Mesenchymal stem cell (in vitro differentiated cells and primary cell): ENCODE measurements around the gene MNAT1.

ENCODE experiments used
- DNase-seq: peaks from one replicate; pipeline ENCODE4 v3.0.0-alpha.2; 2013
- H2AFZ ChIP-seq: one replicate; pipeline ENCODE4 v1.6.1; 2013; ENCODE audit warnings: low read depth, mild to moderate bottlenecking, control low read depth, inconsistent platforms, low read length, moderate library complexity
- H2AK5ac ChIP-seq: 2 replicates; pipeline ENCODE4 v1.6.1; 2013; ENCODE audit warnings: low read length, moderate library complexity, mild to moderate bottlenecking, inconsistent platforms; ENCODE audit not compliant: severe bottlenecking
- H2BK120ac ChIP-seq: one replicate; pipeline ENCODE4 v1.6.1; 2013; ENCODE audit warnings: low read depth, mild to moderate bottlenecking, inconsistent platforms, low read length, moderate library complexity
- H2BK12ac ChIP-seq, 2 experiments: one replicate each; pipeline ENCODE4 v1.6.1; 2013; ENCODE audit warnings: inconsistent platforms in 2 of 2, low read length in 2 of 2, mild to moderate bottlenecking in 2 of 2, moderate library complexity in 2 of 2, control low read depth in 1 of 2
- H2BK15ac ChIP-seq: one replicate; pipeline ENCODE4 v1.6.1; 2013; ENCODE audit warnings: mild to moderate bottlenecking, low read depth, inconsistent platforms; ENCODE audit not compliant: poor library complexity, severe bottlenecking
- H2BK5ac ChIP-seq: 2 replicates; pipeline ENCODE4 v1.6.1; 2013; ENCODE audit warnings: low read depth, mild to moderate bottlenecking, low read length, control low read depth, inconsistent platforms; ENCODE audit not compliant: poor library complexity, severe bottlenecking
- H3K14ac ChIP-seq, 2 experiments: one replicate each; pipeline ENCODE4 v1.6.1; 2013; ENCODE audit warnings: inconsistent platforms in 2 of 2, low read length in 2 of 2, control low read depth in 1 of 2, mild to moderate bottlenecking in 1 of 2, moderate library complexity in 1 of 2
- H3K18ac ChIP-seq, 2 experiments: one replicate each; pipeline ENCODE4 v1.6.1; 2013; ENCODE audit warnings: inconsistent platforms in 2 of 2, low read length in 2 of 2, control low read depth in 1 of 2, low read depth in 1 of 2, mild to moderate bottlenecking in 1 of 2
- H3K23ac ChIP-seq, 2 experiments: one replicate each; pipeline ENCODE4 v1.6.1; 2013; ENCODE audit warnings: inconsistent platforms in 2 of 2, low read length in 2 of 2, mild to moderate bottlenecking in 2 of 2, moderate library complexity in 2 of 2, control low read depth in 1 of 2
- H3K27ac ChIP-seq: 2 replicates; pipeline ENCODE4 v1.5.1; 2013; ENCODE audit warnings: mild to moderate bottlenecking, moderate library complexity, low read length, control low read depth, inconsistent platforms; ENCODE audit not compliant: poor library complexity, severe bottlenecking
- H3K27me3 ChIP-seq, 2 experiments: 2 replicates each; pipeline versions ENCODE4 v1.6.1 to v1.7.0; 2013; ENCODE audit warnings: low read length in 2 of 2, mild to moderate bottlenecking in 2 of 2, moderate library complexity in 2 of 2, control low read depth in 1 of 2, inconsistent platforms in 1 of 2; ENCODE audit not compliant: control insufficient read depth in 1 of 2, insufficient read depth in 1 of 2
- H3K36me3 ChIP-seq, 2 experiments: 2 replicates each; pipeline versions ENCODE4 v1.6.1 to v1.7.0; 2013; ENCODE audit warnings: low read length in 2 of 2, control low read depth in 1 of 2, inconsistent platforms in 1 of 2, low read depth in 1 of 2, mild to moderate bottlenecking in 1 of 2; ENCODE audit not compliant: insufficient read depth in 2 of 2, control insufficient read depth in 1 of 2
- H3K4ac ChIP-seq, 2 experiments: one replicate each; pipeline ENCODE4 v1.6.1; 2013; ENCODE audit warnings: inconsistent platforms in 2 of 2, low read length in 2 of 2, mild to moderate bottlenecking in 2 of 2, moderate library complexity in 2 of 2, control low read depth in 1 of 2, low read depth in 1 of 2
- H3K4me1 ChIP-seq: 2 replicates; pipeline ENCODE4 v1.6.1; 2013; ENCODE audit warnings: low read depth, low read length, control low read depth; ENCODE audit not compliant: control insufficient read depth, insufficient read depth
- H3K4me2 ChIP-seq: 2 replicates; pipeline ENCODE4 v1.6.1; 2013; ENCODE audit warnings: low read length, mild to moderate bottlenecking, inconsistent platforms; ENCODE audit not compliant: poor library complexity, severe bottlenecking
- H3K4me3 ChIP-seq, 2 experiments: 2 replicates each; pipeline versions ENCODE4 v1.5.1 to v1.7.0; 2013; ENCODE audit warnings: low read length in 2 of 2, mild to moderate bottlenecking in 2 of 2, control low read depth in 1 of 2, low read depth in 1 of 2; ENCODE audit not compliant: insufficient read depth in 1 of 2
- H3K79me1 ChIP-seq: replicated peaks from 2 replicates; pipeline ENCODE4 v1.6.1; 2013; ENCODE audit warnings: mild to moderate bottlenecking, control low read depth, low read length, inconsistent platforms; ENCODE audit not compliant: poor library complexity, severe bottlenecking
- H3K9ac ChIP-seq: 2 replicates; pipeline ENCODE4 v1.7.0; 2013; ENCODE audit warnings: mild to moderate bottlenecking, low read length, moderate library complexity
- H3K9me3 ChIP-seq: 2 replicates; pipeline ENCODE4 v1.7.0; 2013; ENCODE audit warnings: mild to moderate bottlenecking, low read length; ENCODE audit not compliant: control insufficient read depth
- H4K8ac ChIP-seq: one replicate; pipeline ENCODE4 v1.6.1; 2013; ENCODE audit warnings: inconsistent platforms, mild to moderate bottlenecking, low read length, moderate library complexity
- H4K91ac ChIP-seq: one replicate; pipeline ENCODE4 v1.6.1; 2013; ENCODE audit warnings: mild to moderate bottlenecking, low read length, inconsistent platforms
- WGBS: methylation state at CpG from one replicate; pipeline ENCODE4 v1.1.7; 2013; ENCODE audit warnings: mixed read lengths; 5-methylcytosine and 5-hydroxymethylcytosine counted together

The MNAT1 gene

GRCh38 chr14:60893911-60894310 lies 159.3 kb downstream of the MNAT1 start:
- Histone ChIP-seq H3K4ac (no peak overlapping the region), H3K79me1 (peaks cover 15% of the 10 kb centered on the region), H3K23ac (no peak overlapping the region), H3K4me1 (no peaks in the 10 kb centered on the region), H3K14ac (no peak overlapping the region), H3K4me3 (no peak overlapping the region), H2AK5ac (no peak overlapping the region), H3K18ac (no peak overlapping the region), H3K9me3 (no peaks in the 10 kb centered on the region), H3K27ac (no peak overlapping the region), H2BK15ac (no peak overlapping the region), H3K36me3 (no peaks in the 10 kb centered on the region), H2BK5ac (no peak overlapping the region), H3K27me3 (no peaks in the 10 kb centered on the region), H2BK120ac (no peak overlapping the region), H4K8ac (no peak overlapping the region), H3K9ac (no peak overlapping the region), H2BK12ac (no peak overlapping the region), H4K91ac (no peak overlapping the region), H3K4me2 (no peak overlapping the region), H2AFZ (no peak overlapping the region)
- 100% methylated on average over 1 of the region's 3 CpGs for WGBS
- DNase-seq, result no peak

DNA sequence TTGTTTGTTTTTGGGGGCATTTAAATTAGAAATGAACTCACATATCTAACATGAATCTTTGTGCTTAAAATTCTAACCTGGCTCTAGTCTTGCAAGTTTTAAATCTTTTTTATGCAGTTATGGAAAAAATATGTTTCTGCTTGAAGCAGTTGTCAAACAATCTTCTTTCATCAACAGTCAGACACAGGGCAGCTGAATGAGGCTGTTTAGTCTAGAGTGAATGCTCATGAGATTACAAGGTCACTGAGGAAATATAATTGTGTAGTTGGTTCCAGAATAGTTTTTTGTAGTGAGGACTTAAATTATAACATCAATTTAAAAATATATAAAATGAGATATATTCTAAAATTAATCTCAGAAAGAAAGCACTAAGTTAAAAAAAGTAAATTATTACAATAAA lies 169.8 kb downstream of the MNAT1 start:
- H3K9me3 ChIP-seq, result no peaks in the 10 kb centered on the region

DNA sequence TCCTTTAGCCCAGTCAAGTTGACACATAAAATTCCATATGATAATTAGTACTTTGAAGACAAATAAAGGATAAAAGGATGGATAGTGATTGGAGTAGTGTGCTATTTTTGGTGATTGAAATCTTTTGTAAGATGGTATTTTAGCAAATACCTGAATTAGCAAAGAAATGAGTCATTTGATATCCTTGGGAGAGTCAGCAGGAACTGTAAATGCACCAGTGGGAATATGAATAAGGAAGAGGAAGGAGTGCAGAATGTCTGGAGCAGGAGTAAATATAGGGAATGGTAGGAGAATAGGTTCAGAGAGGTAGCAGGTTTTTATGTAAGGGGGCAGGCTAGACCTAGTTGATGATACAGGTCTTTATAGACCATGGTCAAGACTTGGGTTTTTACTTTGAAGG lies 171.4 kb downstream of the MNAT1 start:
- no peaks in the 10 kb centered on the region for H3K4me1 ChIP-seq
- H3K36me3 ChIP-seq, result no peaks in the 10 kb centered on the region
- no peak overlapping the region for H3K9ac ChIP-seq
- no peak overlapping the region for H3K4me2 ChIP-seq
- H3K23ac ChIP-seq, result no peak overlapping the region
- no peak overlapping the region for H2BK15ac ChIP-seq
- H3K27ac ChIP-seq, result no peak overlapping the region
- DNase-seq, result no peak
- no peaks in the 10 kb centered on the region for H3K27me3 ChIP-seq
- H3K4me3 ChIP-seq, result no peak overlapping the region
- H3K4ac ChIP-seq, result no peak overlapping the region
- H2BK5ac ChIP-seq, result no peak overlapping the region
- H3K18ac ChIP-seq, result no peak overlapping the region
- H2BK12ac ChIP-seq, result no peak overlapping the region
- no peak overlapping the region for H2BK120ac ChIP-seq
- no peak overlapping the region for H2AK5ac ChIP-seq
- no peak overlapping the region for H2AFZ ChIP-seq
- H3K9me3 ChIP-seq, result no peaks in the 10 kb centered on the region
- H4K91ac ChIP-seq, result no peak overlapping the region
- peaks cover 6% of the 10 kb centered on the region for H3K79me1 ChIP-seq
- H4K8ac ChIP-seq, result no peak overlapping the region
- no peak overlapping the region for H3K14ac ChIP-seq

More for the DNA sequence above, 169.8 kb downstream of the MNAT1 start:
- Histone ChIP-seq H3K4me1 (no peaks in the 10 kb centered on the region), H3K9ac (no peak overlapping the region), H2AFZ (no peak overlapping the region), H4K8ac (no peak overlapping the region), H4K91ac (no peak overlapping the region), H3K18ac (no peak overlapping the region), H3K14ac (no peak overlapping the region), H3K79me1 (peaks cover 11% of the 10 kb centered on the region), H3K4ac (no peak overlapping the region), H3K27ac (no peak overlapping the region), H3K36me3 (no peaks in the 10 kb centered on the region), H2AK5ac (no peak overlapping the region), H2BK5ac (no peak overlapping the region), H2BK15ac (no peak overlapping the region), H3K4me3 (no peak overlapping the region), H3K27me3 (no peaks in the 10 kb centered on the region), H2BK12ac (no peak overlapping the region), H3K23ac (no peak overlapping the region), H3K4me2 (no peak overlapping the region), H2BK120ac (no peak overlapping the region)
- no peak for DNase-seq

DNA sequence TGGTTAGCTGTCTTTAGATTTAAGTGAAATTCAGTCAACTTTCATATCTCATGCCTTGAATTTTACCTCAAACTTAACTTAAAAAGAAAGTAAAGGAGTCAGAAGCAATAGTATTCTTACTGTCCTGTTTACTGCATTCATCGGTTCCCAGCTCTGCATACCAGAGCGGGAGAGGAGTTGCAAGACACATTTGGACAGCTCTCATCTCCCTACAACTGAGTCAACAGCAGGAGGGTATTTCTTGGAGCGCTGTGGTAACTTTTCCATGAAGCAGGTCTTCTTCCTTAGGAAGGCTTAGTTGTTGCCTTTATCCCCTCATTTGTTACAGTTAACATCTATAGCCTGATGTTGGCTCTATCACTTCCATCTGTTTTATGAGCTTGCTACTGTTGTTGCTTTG lies 181.2 kb downstream of the MNAT1 start:
- H2BK5ac ChIP-seq, result no peak overlapping the region

More for the DNA sequence above, 181.2 kb downstream of the MNAT1 start:
- no peak overlapping the region for H2BK12ac ChIP-seq
- no peak overlapping the region for H2BK120ac ChIP-seq
- H4K91ac ChIP-seq, result no peak overlapping the region
- no peak overlapping the region for H3K27ac ChIP-seq
- no peak overlapping the region for H3K4me2 ChIP-seq
- H3K23ac ChIP-seq, result no peak overlapping the region
- H3K36me3 ChIP-seq, result peaks cover 0 to 9% of the 10 kb centered on the region in 2 experiments
- no peaks in the 10 kb centered on the region for H3K27me3 ChIP-seq
- H3K9ac ChIP-seq, result no peak overlapping the region
- no peak overlapping the region for H3K18ac ChIP-seq
- peaks cover 22% of the 10 kb centered on the region for H3K79me1 ChIP-seq
- H3K14ac ChIP-seq, result no peak overlapping the region
- H2AK5ac ChIP-seq, result no peak overlapping the region
- no peak overlapping the region for H3K4ac ChIP-seq
- H3K9me3 ChIP-seq, result no peaks in the 10 kb centered on the region
- no peaks in the 10 kb centered on the region for H3K4me1 ChIP-seq
- H2AFZ ChIP-seq, result no peak overlapping the region
- no peak overlapping the region for H2BK15ac ChIP-seq
- WGBS, result 95% methylated on average over 3 of the region's 3 CpGs
- no peak for DNase-seq
- H3K4me3 ChIP-seq, result no peak overlapping the region
- no peak overlapping the region for H4K8ac ChIP-seq
